K562 (cell line): Measurements from ENCODE around the gene FOXI1. TPM values are rescaled to one million over a fixed set of nuclear protein-coding genes. Genes with fewer than 3 reads are reported as not detected.

Source experiments
- AFF4 ChIP-seq: sonication (generic); formaldehyde crosslinking; IDR thresholded peaks from 2 replicates; pipeline ENCODE4 v1.8.0; 2023; ENCODE audit warnings: mild to moderate bottlenecking, missing genetic modification reagents
- CTBP1 ChIP-seq: fragments of 450-650 bp; IDR thresholded peaks from 2 replicates; pipeline ENCODE4 v1.6.1; 2016; ENCODE audit warnings: borderline replicate concordance
- HSF4 ChIP-seq: fragments of 250-450 bp; sonication (Bioruptor Pico); IDR thresholded peaks from 2 replicates; pipeline ENCODE4 v2.1.2; 2022; ENCODE audit warnings: mild to moderate bottlenecking, moderate library complexity, borderline replicate concordance
- ILK ChIP-seq: fragments of 450-650 bp; IDR thresholded peaks from 2 replicates; pipeline ENCODE4 v1.6.1; 2016; ENCODE audit warnings: missing genetic modification characterization, low read depth, mild to moderate bottlenecking, missing compliant biosample characterization, moderate library complexity, borderline replicate concordance
- KAT7 ChIP-seq: sonication (generic); formaldehyde crosslinking; IDR thresholded peaks from 2 replicates; pipeline ENCODE4 v1.8.0; 2022; ENCODE audit warnings: missing genetic modification reagents, mild to moderate bottlenecking, borderline replicate concordance
- KLF1 ChIP-seq: fragments of 450-650 bp; IDR thresholded peaks from 2 replicates; pipeline ENCODE4 v1.6.1; 2016; ENCODE audit warnings: missing genetic modification characterization, missing compliant biosample characterization
- MTA2 ChIP-seq: fragments of 450-650 bp; IDR thresholded peaks from 2 replicates; pipeline ENCODE4 v1.6.1; 2016; ENCODE audit warnings: low read depth
- NKRF ChIP-seq: fragments of 450-650 bp; IDR thresholded peaks from 2 replicates; pipeline ENCODE4 v1.6.1; 2016; ENCODE audit warnings: borderline replicate concordance
- SNAPC5 ChIP-seq: fragments of 250-450 bp; sonication (Bioruptor Pico); IDR thresholded peaks from 2 replicates; pipeline ENCODE4 v1.8.0; 2021; ENCODE audit warnings: moderate library complexity, mild to moderate bottlenecking, inconsistent platforms
- SRSF9 ChIP-seq: fragments of 200-400 bp; formaldehyde crosslinking; IDR thresholded peaks from 2 replicates; pipeline ENCODE4 v1.6.1; 2017; ENCODE audit warnings: low read depth, low read length, borderline replicate concordance
- TCF3 ChIP-seq: sonication (generic); formaldehyde crosslinking; IDR thresholded peaks from 2 replicates; pipeline ENCODE4 v1.4.0; 2020; ENCODE audit warnings: mild to moderate bottlenecking, missing genetic modification reagents
- TCF7 ChIP-seq: sonication (generic); IDR thresholded peaks from 2 replicates; pipeline ENCODE4 v1.6.1; 2016; ENCODE audit warnings: antibody characterized with exemption, borderline replicate concordance
- ZKSCAN8 ChIP-seq: fragments of 200-800 bp; sonication (Bioruptor generic); IDR thresholded peaks from 2 replicates; pipeline ENCODE4 v1.6.1; 2016; ENCODE audit warnings: missing genetic modification characterization, missing compliant biosample characterization
- ZNF224 ChIP-seq: sonication (generic); formaldehyde crosslinking; IDR thresholded peaks from 2 replicates; pipeline ENCODE4 v1.8.0; 2022; ENCODE audit warnings: mild to moderate bottlenecking, missing genetic modification reagents
- ZNF354B ChIP-seq: fragments of 250-450 bp; sonication (Bioruptor Pico); IDR thresholded peaks from 2 replicates; pipeline ENCODE4 v1.4.0; 2020
- ZNF644 ChIP-seq: fragments of 200-800 bp; sonication (Bioruptor generic); IDR thresholded peaks from 2 replicates; pipeline ENCODE4 v1.6.1; 2016; ENCODE audit warnings: low read depth, missing genetic modification characterization, missing compliant biosample characterization
- polyA plus RNA-seq, 8 experiments: library from polyadenylated mRNA; depleted of rRNA in 4 of 8; stranded (reverse) in 5 of 8; unstranded in 3 of 8; fragments of >200 nt; fragmentation: Nextera tagmentation in 2 of 8; fragmentation: Illumina TruSeq in 1 of 8; extraction: Ambion mirVana in 2 of 8; extraction: Trizol in 1 of 8; gene quantifications; 2 replicates each; pipeline versions ENCODE4 v1.2.1 to v1.2.3, GENCODE V29; 2011 to 2014; ENCODE audit warnings: inconsistent platforms in 1 of 8, missing spikeins in 1 of 8
- total RNA-seq, 7 experiments: library from RNA; depleted of rRNA in 6 of 7; stranded (reverse); fragments of >200 nt in 6 of 7; fragmentation: Illumina TruSeq in 2 of 7; extraction: Trizol in 2 of 7; gene quantifications; 2 replicates each; pipeline versions ENCODE4 v1.2.1 to v1.2.3, GENCODE V29; 2011 to 2021; ENCODE audit warnings: low replicate concordance in 1 of 7
- TF ChIP-seq, protein P1 (sequence below), 2 experiments: fragments of 250-450 bp in 1 of 2; fragments of 450-650 bp in 1 of 2; sonication (Bioruptor Pico) in 1 of 2; IDR thresholded peaks; 2 replicates each; pipeline versions ENCODE4 v1.6.1 to v1.8.0; 2016 to 2021; ENCODE audit warnings: mild to moderate bottlenecking in 2 of 2, moderate library complexity in 2 of 2, missing compliant biosample characterization in 1 of 2, missing genetic modification characterization in 1 of 2
- TF ChIP-seq, protein P2 (sequence below): sonication (generic); formaldehyde crosslinking; IDR thresholded peaks from 2 replicates; pipeline ENCODE4 v1.8.0; 2022; ENCODE audit warnings: missing genetic modification reagents, mild to moderate bottlenecking, borderline replicate concordance
- TF ChIP-seq, protein P3 (sequence below): fragments of 200-800 bp; sonication (Bioruptor generic); IDR thresholded peaks from 2 replicates; pipeline ENCODE4 v1.6.1; 2017; ENCODE audit warnings: missing genetic modification characterization, missing compliant biosample characterization

FOXI1 gene
- total and polyA plus RNA-seq, 9 of the 15 experiments (the other 6 are each of a cell fraction or from before 2014, with no cell fraction given), result not detected

GRCh38 chr5:170087168-170087817 lies 18.4 kb upstream of the FOXI1 start (continued):
- TF ChIP-seq, protein P1, sequence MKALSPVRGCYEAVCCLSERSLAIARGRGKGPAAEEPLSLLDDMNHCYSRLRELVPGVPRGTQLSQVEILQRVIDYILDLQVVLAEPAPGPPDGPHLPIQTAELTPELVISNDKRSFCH (CRISPR knock-in tag; IDR thresholded peaks at IDR 0.05), result no peak
- TF ChIP-seq, protein P1 (tag; IDR thresholded peaks at IDR 0.05), result no peak
- TF ChIP-seq CTBP1 (no peak), ZKSCAN8 (CRISPR knock-in tag) (peak; percentile 77; the same call in 1 of the 2 replicates), ZNF224 (CRISPR knock-in tag) (no peak), ZNF354B (no peak), NKRF (no peak), MTA2 (peak; percentile 70), SRSF9 (no peak), KAT7 (CRISPR knock-in tag) (no peak), SNAPC5 (CRISPR knock-in tag) (no peak), TCF7 (no peak), ZNF644 (tag) (0 out of 2 replicates have a peak, but pooled peaks have one; percentile 59), AFF4 (CRISPR knock-in tag) (no peak), KLF1 (tag) (no peak), HSF4 (CRISPR knock-in tag) (no peak), ILK (no peak), TCF3 (peak; percentile 94)
- TF ChIP-seq, protein P2, sequence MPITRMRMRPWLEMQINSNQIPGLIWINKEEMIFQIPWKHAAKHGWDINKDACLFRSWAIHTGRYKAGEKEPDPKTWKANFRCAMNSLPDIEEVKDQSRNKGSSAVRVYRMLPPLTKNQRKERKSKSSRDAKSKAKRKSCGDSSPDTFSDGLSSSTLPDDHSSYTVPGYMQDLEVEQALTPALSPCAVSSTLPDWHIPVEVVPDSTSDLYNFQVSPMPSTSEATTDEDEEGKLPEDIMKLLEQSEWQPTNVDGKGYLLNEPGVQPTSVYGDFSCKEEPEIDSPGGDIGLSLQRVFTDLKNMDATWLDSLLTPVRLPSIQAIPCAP, result no peak
- TF ChIP-seq, protein P3, sequence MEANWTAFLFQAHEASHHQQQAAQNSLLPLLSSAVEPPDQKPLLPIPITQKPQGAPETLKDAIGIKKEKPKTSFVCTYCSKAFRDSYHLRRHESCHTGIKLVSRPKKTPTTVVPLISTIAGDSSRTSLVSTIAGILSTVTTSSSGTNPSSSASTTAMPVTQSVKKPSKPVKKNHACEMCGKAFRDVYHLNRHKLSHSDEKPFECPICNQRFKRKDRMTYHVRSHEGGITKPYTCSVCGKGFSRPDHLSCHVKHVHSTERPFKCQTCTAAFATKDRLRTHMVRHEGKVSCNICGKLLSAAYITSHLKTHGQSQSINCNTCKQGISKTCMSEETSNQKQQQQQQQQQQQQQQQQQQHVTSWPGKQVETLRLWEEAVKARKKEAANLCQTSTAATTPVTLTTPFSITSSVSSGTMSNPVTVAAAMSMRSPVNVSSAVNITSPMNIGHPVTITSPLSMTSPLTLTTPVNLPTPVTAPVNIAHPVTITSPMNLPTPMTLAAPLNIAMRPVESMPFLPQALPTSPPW (CRISPR knock-in tag), result peak; percentile 40; the same call in 1 of the 2 replicates
